Mesenteric fat pad (tissue), 1 donor: ENCODE data around the gene SNAPIN. TPM values are rescaled to one million over a fixed set of nuclear protein-coding genes. Genes with fewer than 3 reads are reported as not detected.

Source experiments
- DNase-seq: peaks from one replicate; pipeline ENCODE4 v3.0.0-alpha.2; 2020; ENCODE audit warnings: low spot score
- total RNA-seq: library from RNA; stranded (reverse); fragmentation: NEBNext Ultra II Directional; extraction: Animal tissue kit (Norgen Biotek cat#: 25700); gene quantifications from one replicate; pipeline ENCODE4 v1.2.1, GENCODE V29; 2021
- donor health status: DM: yes; HTN: yes; CAD: no.

The SNAPIN gene
- total RNA-seq, 1 donor from 2014 or later = 44.5 TPM

DNA sequence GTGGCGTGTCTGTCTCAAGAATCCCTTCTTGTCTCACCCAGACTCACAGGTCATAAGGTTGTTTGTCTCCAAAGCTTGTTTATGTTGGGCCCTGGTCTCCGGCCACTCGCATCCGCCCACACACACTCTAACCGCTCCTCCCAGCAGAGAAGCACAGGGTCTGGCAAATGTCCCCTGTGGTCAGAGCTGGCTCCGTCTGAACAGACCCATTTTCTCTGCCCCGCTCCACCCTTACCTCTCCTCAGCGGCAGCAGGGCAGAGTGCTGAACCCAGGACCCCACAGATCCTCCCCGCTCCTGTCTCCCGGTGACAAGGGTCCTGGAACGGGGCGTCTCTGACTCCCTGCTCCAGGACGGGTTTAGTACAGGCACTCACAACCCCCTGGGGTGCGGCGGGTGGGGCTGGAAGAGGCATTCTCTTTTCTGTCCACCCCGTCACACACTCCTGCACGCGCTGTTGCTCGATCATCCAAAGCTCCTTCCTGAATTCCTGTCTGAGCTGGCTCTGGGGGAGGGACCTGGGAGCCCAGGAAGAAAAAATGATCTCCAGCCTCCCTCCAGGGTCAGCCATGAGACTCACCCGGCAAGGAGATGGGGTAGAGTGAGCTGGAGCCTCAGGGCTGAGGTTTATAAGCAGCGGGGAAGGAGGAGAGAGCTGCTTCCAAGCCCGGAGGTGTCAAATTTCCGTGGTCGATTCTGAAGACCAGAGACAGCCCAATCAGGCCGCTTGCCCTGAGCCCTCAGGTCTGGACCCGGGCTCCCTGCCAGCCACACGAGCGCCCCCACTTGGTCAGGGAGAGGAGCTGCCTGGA lies 31.4 kb upstream of the SNAPIN start, which contains the start of gene S100A13:
TSS of gene S100A13 (minus strand) at position 602 of the 811 bp plus-strand sequence. CDS start 1,033 bp downstream, outside the sequence.
- peak; percentile 93 for DNase-seq

DNA sequence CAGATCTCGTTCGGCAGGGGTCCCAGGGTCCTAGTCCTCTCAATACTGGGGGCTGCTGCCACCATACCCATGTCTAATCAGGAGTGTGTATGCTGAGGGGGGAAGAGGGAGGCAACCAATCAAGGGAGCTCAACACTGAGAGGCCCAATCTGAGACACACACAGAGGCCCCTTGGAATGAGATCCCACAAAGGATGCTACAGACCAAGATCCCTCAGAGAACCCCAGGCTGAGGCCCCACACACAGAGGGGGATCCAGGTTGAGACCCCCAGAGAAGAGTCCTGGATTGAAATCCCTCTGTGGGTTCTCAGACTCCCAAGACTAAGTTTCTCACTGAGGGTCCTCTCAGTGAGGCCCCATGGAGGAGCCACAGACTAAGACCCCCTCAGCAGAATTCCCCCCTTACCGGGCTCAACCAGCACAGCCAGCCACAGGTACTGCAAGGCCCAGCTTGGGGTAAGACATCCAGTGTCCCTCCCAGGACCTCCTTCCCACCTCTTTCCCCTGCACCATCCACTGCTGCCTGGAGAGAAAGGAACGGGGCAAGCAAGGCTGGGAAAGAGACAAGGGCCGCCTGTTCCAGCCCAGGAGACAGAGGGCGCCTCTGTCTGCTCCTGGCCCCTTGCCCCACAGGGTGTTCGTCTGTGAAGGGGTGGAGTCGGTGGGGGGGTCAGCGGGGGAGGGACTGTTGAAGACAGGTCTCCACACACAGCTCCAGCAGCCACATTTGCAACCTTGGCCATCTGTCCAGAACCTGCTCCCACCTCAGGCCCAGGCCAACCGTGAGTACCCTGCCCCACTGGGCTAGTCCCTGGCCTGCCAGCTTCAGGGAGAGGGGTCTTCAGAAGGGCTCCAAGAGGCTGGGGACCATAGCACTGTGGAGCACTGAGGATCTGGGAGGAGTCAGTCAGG lies 30.5 kb upstream of the SNAPIN start, which contains the start of gene S100A1:
TSS of gene S100A1 (plus strand) at position 720 of the 912 bp plus-strand sequence. CDS start 2,088 bp downstream, outside the sequence.
- peak; percentile 88 for DNase-seq

DNA sequence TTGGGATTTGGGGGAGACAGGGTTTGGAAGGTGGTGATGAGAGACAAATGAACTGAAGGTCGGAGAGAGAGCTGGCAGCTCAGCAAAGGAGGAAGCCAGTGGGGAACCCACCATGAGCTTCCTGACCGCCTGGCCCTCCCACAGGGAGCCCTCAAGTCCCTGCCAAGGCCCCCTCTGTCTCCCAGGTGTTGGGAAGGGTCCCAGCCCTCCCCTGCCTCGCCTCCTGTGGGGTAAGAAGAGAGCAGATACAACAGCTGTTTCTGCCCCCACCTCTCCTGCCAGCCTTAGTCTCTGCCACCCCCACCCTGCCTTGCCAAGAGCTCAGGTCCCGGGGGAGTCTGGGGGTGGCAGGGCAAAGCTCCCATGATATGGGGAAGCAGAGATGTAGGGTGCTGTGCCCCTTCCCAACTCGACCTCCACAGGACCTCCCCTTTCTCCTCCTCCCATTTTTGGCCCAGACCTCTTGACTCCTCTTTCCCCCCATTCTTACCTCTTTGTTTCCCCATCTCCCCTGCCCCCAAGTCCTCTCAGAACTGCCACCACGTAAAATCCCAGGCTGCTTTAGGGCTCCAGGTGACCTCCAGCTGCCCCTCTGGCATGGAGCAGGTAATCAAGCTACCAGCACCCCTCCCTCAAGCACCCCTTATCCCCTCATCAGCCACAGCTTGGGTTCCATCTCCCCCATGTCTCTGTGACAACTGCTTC lies 29.7 kb upstream of the SNAPIN start:
- DNase-seq = peak; percentile 74

DNA sequence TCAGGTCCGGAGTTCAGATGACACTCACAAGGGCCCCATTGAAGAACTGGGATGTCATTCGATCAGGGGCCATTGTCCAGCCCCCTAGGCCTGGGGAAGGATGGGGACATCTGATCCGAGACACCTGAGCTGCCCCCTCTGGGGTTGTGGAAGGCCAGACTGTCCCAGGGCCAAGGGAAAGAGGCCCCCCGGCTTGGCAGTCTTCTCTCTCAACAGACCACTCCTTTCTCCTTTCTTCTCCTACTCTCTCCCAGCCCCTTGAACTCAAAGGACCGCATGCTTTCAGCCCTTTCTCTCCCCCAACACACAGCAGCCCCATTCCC lies 29.2 kb upstream of the SNAPIN start:
- DNase-seq = no peak

DNA sequence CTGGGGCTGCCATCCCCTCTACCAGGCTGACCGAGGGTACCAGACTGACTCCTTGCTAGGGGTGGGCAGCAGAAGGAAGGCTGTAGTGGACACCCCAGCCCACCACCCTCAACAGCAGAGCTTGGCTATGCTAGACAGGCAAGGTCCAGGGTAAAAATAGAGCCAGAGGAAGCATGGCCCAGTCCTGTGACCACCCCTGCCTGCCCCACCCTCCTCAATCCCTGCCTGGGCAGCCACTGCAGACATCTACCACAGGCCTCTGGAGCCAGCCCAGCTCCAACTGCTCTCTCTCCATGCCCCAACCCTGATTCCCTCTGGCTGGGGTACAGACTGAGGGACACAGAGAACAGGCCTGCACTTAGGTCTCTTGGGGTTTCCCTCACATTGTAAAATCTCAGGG lies 28.5 kb upstream of the SNAPIN start:
- peak; percentile 68 for DNase-seq

DNA sequence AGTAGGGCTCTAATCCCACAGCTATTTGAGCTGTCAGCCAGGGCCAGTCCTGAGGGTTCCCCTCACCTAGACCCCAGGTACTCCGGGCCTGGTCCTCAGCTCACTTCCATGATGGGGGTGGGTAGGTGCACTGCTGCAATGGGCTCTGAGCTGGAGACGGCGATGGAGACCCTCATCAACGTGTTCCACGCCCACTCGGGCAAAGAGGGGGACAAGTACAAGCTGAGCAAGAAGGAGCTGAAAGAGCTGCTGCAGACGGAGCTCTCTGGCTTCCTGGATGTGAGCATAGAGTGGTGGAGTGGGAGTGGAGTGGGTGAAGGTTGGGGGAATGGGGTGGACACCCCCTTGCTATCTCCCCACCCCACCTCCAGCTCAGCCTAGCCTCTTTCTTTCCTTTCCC lies 28.1 kb upstream of the SNAPIN start:
- peak; percentile 85 for DNase-seq

DNA sequence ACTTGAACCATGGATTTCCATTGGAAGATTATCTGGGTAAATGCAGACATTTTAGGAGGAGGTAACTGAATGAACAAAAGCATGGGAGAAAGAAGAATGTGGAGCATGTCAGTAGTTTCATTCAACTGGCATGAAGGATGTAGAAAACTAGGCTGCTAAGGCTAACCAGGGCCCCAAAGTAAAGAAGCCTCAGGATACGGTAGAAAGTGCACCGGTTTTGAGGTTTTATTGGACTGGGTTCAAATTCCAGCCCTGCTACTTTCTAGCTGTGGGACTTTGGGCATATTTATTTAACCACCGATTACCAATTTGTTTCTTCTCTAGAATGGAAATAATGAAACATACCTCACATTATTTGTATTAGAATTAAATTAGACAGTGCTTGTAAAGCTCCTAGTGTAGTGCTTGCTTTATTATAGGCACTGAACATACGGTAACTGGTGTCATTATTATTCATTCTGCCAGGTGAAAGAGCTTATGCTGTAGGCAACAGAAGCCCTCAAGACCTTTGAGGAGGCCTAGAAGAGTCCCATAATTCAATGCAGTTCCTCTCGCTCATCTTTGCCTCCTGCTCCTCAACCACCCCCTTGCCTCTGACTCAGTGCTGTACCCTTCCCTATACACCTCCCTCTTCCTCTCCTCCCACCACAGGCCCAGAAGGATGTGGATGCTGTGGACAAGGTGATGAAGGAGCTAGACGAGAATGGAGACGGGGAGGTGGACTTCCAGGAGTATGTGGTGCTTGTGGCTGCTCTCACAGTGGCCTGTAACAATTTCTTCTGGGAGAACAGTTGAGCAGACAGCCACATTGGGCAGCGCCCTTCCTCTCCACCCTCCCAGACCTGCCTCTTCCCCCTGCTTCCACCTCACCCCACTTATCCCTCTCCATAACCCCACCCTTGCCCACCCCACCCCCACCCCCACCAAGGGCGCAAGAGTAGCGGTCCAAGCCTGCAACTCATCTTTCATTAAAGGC lies 27.2 kb upstream of the SNAPIN start:
- peak; percentile 33 for DNase-seq

DNA sequence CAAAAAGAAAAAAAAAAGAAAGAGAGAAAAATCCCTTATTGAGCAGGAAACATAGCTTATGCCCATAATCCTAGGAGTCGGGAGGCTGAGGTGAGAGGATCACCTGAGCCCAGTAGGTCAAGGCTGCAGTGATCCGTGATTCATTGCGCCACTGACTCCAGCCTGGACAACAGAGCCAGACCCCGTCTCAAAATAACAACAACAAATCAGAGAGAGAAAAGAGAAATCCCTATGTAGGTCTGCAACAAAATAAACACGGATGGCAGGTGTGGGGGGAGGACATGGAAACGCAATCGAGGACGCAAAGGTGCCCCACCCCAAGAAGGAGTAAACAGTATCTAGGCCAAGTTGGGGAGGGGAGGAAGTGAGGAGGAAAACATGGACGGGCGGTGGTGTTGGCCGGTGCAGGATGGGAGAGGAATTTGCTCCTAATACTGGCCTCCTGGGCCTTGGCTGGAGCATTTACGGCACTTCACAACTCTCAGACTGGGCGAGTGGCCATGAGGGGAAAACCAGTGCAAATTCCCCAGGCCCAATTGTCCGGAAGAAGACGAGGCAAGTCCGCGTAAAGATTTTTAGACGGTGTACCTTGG lies 25.2 kb upstream of the SNAPIN start:
- no peak for DNase-seq

DNA sequence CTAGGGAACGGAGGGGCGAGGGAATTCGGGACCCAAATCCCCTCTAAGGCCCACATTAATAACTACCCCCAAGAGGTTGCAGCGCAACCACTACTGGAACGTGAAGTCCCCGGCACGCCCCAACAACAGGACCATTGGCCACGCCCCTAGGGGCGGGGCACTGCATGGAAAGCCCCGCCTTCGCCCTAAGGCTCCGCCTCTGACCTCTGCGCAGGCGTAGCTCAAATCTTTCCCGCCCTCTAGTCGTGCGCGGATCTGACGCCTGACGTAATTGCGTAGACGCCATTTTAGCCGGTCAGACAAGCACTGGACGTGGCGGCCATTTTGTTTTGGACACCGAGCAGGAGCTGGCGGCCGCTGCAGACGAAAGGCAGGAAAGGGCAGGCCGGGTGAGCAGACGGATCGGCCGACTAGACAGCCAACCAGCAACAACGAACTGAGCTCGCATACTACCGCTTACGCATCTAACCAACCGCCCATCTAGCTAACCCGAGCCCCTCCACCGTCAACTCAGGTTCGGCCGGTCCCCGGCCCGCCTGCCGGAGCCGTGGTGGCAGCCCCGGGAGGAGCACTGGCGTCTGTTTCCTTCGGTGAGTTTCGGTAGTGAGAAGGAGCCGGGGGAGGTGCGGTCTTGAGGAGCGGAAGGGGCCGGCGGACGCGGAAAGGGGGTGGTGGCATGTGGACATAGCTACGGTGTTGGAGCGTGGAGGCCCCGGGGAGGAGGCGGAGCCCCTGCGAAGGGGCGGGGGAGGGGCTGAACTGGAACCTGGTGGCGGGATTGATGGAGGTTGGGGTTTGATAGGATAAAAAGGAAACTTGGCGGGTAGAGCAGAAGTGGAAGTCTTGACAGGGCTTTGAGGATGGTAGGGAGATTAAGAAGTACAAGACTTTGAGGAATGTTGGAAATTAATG lies 24.5 kb upstream of the SNAPIN start, which contains the start of gene CHTOP:
TSS of gene CHTOP (plus strand) at position 313 of the 912 bp plus-strand sequence. CDS start 2,523 bp downstream, outside the sequence.
- DNase-seq = peak; percentile 98

DNA sequence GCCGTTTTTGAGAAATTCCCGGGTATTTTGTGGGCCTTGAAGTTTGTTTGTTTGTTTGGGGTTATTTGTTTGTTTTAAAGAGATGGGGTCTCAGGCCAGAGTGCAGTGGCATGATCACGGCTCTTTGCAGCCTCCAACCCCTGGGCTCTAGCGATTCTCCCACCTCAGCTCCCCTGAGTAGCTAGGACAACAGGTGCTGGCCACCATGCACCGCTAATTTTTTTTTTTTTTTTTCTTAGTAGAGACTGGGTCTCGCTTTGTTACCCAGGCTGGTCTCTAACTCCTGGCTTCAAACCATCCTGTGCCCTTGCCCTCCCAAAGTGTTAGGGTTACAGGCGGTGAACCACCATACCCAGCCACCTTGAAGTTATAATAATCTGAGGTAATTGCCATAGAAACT lies 22.6 kb upstream of the SNAPIN start:
- DNase-seq = no peak

DNA sequence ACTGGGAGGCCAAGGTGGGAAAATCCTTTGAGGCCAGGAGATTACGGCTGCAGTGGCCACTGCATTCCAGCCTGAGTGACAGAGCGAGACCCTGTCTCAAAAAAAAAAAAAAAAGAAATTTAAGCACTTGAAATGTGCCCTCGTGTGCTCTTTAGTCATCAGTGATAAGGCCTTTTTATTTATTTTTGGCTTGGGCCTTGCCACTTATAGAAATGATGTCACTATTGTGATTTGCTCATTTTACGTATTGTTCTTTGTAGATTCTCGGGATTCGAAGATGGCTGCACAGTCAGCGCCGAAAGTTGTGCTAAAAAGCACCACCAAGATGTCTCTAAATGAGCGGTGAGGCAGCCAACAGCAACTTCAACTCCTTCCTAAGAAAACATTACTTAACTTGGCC lies 22.2 kb upstream of the SNAPIN start:
- no peak for DNase-seq

DNA sequence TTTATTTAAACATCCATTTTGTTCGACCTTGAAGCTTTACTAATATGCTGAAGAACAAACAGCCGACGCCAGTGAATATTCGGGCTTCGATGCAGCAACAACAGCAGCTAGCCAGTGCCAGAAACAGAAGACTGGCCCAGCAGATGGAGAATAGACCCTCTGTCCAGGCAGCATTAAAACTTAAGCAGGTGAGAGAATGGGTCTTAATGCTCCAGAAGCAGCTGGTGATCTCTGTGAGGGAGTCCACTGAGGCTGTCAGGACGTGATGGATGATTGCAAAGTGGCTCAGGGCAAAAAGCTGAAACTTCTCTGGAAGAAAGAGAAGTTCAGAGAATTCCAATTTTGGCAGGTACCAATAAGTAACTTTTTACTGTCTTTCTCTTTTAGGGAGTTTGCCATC lies 20.2 kb upstream of the SNAPIN start:
- no peak for DNase-seq

DNA sequence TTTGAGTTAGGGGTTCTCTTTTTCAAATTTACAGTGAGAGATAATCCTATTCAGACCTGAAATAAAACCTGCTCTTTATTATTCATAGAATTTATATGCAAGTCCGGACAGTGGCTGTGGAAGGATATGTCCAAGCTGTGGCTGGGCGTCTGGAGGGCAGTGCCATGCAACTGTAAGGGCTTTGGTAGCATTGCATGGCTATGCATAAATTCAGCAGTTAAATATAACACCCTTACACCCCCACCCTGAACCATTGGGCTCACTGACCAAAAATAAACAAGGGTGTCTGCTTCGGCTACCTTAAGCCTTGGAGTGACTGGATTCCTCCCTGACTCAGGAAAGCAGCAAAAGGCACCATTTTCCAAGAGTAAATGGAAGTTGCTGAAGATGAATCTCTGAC lies 19.2 kb upstream of the SNAPIN start:
- DNase-seq = peak; percentile 26

DNA sequence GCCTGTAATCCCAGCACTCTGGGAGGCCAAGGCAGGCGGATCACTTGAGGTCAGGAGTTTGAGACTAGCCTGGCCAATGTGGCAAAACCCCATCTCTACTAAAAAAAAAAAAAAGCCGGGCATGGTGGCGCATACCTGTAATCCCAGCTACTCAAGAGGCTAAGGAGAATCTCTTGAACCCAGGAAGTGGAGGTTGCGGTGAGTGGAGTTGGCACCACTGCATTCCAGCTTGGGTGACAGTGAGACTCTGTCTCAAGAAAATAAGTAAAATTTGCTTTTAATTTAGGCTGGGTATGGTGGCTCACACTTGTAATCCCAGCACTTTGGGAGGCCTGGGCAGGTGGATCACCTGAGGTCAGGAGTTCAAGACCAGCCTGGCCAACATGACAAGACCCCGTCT lies 18.3 kb upstream of the SNAPIN start:
- DNase-seq = peak; percentile 37

DNA sequence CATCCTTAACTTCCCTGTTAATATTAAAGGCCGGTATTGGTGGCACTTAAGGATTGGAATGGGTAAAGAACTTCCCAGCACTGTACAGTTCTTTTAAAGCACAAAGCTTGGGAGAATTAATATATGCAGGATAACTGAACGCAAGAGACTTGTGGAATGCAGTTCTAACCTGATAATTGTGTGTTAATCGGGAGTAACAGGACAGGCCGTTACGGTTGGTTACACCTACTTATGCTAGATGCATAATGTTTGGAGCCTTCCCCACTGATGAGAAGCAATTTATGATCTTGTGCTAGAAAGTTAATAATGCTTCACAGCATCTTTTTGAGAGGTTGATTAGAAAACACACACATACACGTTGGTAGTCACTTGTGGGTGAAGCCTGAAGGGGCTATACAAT lies 17.6 kb upstream of the SNAPIN start:
- DNase-seq = no peak

DNA sequence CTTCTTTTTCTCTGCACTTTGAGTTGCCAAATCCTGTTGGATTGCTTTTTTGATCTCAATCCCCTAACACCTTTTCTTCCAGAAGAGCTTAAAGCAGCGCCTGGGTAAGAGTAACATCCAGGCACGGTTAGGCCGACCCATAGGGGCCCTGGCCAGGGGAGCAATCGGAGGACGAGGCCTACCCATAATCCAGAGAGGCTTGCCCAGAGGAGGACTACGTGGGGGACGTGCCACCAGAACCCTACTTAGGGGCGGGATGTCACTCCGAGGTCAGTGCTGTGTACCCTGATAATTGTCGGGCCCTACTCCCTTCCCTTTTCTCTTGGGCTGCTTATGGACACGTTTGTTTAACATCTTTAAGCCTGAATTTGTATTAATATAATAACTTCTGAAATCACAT lies 16.3 kb upstream of the SNAPIN start:
- DNase-seq = peak; percentile 74

DNA sequence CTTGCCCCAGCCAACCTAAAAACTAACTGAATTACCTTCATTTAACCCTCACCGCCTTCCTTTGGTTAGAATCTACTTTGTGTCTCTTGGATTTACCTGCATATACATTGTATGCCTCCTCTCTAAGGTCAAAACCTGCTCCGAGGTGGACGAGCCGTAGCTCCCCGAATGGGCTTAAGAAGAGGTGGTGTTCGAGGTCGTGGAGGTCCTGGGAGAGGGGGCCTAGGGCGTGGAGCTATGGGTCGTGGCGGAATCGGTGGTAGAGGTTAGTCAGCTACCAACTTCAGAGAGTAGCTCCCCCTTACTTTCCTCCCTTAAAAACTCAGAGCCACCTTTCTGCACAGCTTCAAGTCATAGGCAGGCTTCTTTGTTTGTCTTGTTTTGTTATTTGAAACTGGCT lies 15.4 kb upstream of the SNAPIN start:
- DNase-seq = peak; percentile 82

DNA sequence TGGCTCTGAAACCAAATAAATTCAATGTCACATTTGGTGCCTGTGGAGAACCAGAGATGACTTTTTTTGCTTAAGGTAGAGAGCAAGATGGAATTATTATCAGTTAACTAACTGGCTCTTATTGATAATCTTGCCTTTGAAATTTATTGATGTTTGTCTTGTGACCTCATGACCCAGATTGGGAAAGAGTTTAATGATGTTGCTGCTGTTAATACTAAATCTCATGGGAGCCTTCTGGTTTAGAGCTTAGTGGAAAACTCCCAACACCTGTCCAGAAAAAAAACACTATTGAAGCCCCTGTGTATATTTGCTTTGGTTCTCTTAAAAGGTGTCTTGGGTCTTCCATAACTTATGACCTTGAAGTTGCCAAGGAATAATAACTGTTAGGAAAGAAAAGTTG lies 14.7 kb upstream of the SNAPIN start:
- DNase-seq = no peak
